GM12872 (cell line): Measurements from ENCODE around the gene USP32.

Source experiments
- CTCF ChIP-seq: IDR thresholded peaks from 3 replicates; pipeline ENCODE4 v1.5.1; 2011; ENCODE audit warnings: low read depth, mild to moderate bottlenecking, low read length, moderate library complexity; ENCODE audit not compliant: insufficient read depth

USP32 gene

GRCh38 chr17:60146206-60146605, 245.7 kb downstream of the USP32 start:
- no peak for TF ChIP-seq CTCF

GRCh38 chr17:60145006-60145935, 246.7 kb downstream of the USP32 start:
- TF ChIP-seq CTCF = no peak

GRCh38 chr17:60142872-60143499, 248.9 kb downstream of the USP32 start:
- TF ChIP-seq CTCF = peak; percentile 86

- TF ChIP-seq CTCF = no peak
Observed at GRCh38 chr17:60141111-60142018, 250.6 kb downstream of the USP32 start.

GRCh38 chr17:60139438-60140285, 252.3 kb downstream of the USP32 start:
- TF ChIP-seq CTCF = peak; percentile 37; the same call in 2 of the 3 replicates

GRCh38 chr17:60138769-60139437, 253.0 kb downstream of the USP32 start:
- TF ChIP-seq CTCF = no peak
